OCI-LY7 (cell line): ENCODE data around the gene RPS6KL1.

Source experiments
- EZH2phosphoT487 ChIP-seq: fragments of 200-600 bp; sonication (generic); IDR thresholded peaks from 2 replicates; pipeline ENCODE4 v1.6.1; 2018; ENCODE audit warnings: low read depth, borderline replicate concordance, mild to moderate bottlenecking, mixed run types, antibody characterized with exemption, low read length, moderate library complexity, mixed read lengths
- TF ChIP-seq, protein P1 (sequence below): fragments of 200-600 bp; sonication (generic); conservative IDR thresholded peaks from 2 replicates; pipeline ENCODE4 v1.5.1; 2014; ENCODE audit warnings: mild to moderate bottlenecking, antibody characterized with exemption, low read length, moderate library complexity, mixed read lengths

DNA sequence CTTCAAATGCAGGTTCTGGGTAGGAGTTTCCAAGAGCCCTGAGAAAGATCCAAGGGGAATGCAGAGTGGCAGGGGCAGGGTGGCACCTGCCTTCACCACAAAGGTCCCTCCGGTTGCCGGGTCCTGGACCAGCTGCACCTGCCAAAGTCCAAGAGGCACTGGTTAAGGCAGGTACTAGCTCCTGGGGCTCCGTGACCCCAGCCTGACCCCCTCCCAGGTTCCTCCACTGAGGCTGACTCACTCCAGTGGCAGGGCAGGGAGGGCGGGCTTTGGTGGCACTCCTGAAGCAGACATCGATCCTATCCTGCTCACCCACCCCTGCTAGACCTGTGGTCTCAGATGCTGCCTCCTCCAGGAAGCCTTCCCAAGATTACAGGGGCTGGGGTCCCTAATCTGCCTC, 11.4 kb downstream of the RPS6KL1 start:
- TF ChIP-seq, protein P1, sequence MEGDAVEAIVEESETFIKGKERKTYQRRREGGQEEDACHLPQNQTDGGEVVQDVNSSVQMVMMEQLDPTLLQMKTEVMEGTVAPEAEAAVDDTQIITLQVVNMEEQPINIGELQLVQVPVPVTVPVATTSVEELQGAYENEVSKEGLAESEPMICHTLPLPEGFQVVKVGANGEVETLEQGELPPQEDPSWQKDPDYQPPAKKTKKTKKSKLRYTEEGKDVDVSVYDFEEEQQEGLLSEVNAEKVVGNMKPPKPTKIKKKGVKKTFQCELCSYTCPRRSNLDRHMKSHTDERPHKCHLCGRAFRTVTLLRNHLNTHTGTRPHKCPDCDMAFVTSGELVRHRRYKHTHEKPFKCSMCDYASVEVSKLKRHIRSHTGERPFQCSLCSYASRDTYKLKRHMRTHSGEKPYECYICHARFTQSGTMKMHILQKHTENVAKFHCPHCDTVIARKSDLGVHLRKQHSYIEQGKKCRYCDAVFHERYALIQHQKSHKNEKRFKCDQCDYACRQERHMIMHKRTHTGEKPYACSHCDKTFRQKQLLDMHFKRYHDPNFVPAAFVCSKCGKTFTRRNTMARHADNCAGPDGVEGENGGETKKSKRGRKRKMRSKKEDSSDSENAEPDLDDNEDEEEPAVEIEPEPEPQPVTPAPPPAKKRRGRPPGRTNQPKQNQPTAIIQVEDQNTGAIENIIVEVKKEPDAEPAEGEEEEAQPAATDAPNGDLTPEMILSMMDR = no peak
- TF ChIP-seq EZH2phosphoT487 = no peak
